ENCODE data around the gene SCO2. TPM values are rescaled to one million over a fixed set of nuclear protein-coding genes. Genes with fewer than 3 reads are reported as not detected.

SCO2 gene
- total and polyA plus RNA-seq, 2 donors = 0.79 to 3.3 TPM

DNA sequence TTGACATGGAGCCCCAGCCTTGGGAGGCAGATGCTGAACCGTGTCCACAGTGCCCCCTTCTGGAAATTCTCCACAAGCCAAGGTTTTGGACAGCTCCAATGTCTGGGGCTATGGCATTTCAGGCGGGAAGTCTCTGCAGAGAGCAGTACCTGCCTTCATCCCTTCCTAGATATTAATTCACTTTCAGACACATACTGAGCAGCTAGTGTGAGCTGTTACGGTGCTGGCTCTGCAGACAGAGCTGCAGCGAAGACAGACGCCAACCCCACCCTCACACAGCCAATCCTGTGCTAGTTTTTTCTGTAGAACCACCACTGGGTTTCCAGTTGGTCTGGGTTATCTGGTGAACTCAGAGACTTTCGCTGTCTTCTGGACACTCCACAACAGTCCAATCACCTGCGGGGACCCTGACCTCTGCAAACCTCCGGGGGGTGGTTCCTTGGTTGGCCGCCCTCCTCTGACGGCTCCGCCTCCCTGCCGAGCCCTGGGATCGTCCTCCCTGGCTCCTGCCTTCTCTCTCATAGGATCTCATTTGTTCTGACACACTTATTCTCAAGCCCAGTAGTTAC lies 27.0 kb downstream of the SCO2 start:
- no peak overlapping the region for H3K27ac ChIP-seq (ENCODE audit: low read depth)
- 12% methylated on average over 13 of the region's 13 CpGs for WGBS
- no peak for DNase-seq (ENCODE audit: extremely low spot score)
- no peak overlapping the region for H3K4me3 ChIP-seq (ENCODE audit: low read depth, low read length)
- peaks cover 2% of the 10 kb centered on the region for H3K36me3 ChIP-seq (ENCODE audit: insufficient read depth)
- H3K4me1 ChIP-seq (ENCODE audit: insufficient read depth) = peaks cover 1% of the 10 kb centered on the region

- H3K27ac ChIP-seq (ENCODE audit: low read depth) = no peak overlapping the region
- H3K36me3 ChIP-seq (ENCODE audit: insufficient read depth) = no peaks in the 10 kb centered on the region
- H3K4me1 ChIP-seq (ENCODE audit: insufficient read depth) = peaks cover 1% of the 10 kb centered on the region
- no peak for DNase-seq (ENCODE audit: extremely low spot score)
- 83% methylated on average over 6 of the region's 6 CpGs for WGBS
- no peak overlapping the region for H3K4me3 ChIP-seq (ENCODE audit: low read depth, low read length)
Observed at GRCh38 chr22:50497093-50497492, 28.3 kb downstream of the SCO2 start.

GRCh38 chr22:50490531-50491308 lies 34.7 kb downstream of the SCO2 start:
- H3K4me3 ChIP-seq (ENCODE audit: low read depth, low read length) = no peak overlapping the region
- H3K36me3 ChIP-seq (ENCODE audit: insufficient read depth) = no peaks in the 10 kb centered on the region
- H3K27ac ChIP-seq (ENCODE audit: low read depth) = no peak overlapping the region
- no peak for DNase-seq (ENCODE audit: extremely low spot score)
- H3K4me1 ChIP-seq (ENCODE audit: insufficient read depth) = no peaks in the 10 kb centered on the region
- 69% methylated on average over 27 of the region's 27 CpGs for WGBS

GRCh38 chr22:50489363-50490243 lies 35.8 kb downstream of the SCO2 start:
- Histone ChIP-seq H3K4me1 (ENCODE audit: insufficient read depth) (no peaks in the 10 kb centered on the region), H3K27ac (ENCODE audit: low read depth) (no peak overlapping the region), H3K4me3 (ENCODE audit: low read depth, low read length) (no peak overlapping the region), H3K36me3 (ENCODE audit: insufficient read depth) (no peaks in the 10 kb centered on the region)
- no peak for DNase-seq (ENCODE audit: extremely low spot score)
- WGBS = 76% methylated on average over 31 of the region's 31 CpGs

DNA sequence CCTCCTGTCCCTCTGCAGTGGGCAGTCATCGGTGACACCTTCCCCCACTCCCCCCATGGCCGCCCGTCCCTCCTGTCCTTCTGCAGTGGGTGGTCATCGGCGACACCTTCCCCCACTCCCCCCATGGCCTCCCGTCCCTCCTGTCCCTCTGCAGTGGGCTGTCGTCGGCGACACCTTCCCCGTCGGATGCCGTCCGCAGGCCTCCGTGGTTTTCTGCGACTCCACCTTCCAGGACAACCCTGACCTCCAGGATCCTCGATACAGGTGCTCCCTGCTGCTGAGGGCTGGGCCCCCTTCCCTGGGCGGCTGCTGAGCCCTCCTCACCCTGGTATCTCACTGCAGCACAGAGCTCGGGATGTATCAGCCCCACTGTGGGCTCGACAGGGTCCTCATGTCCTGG lies 36.5 kb downstream of the SCO2 start:
- Histone ChIP-seq H3K27ac (ENCODE audit: low read depth) (no peak overlapping the region), H3K4me1 (ENCODE audit: insufficient read depth) (no peaks in the 10 kb centered on the region), H3K36me3 (ENCODE audit: insufficient read depth) (no peaks in the 10 kb centered on the region), H3K4me3 (ENCODE audit: low read depth, low read length) (no peak overlapping the region)
- DNase-seq (ENCODE audit: extremely low spot score) = no peak
- 62% methylated on average over 19 of the region's 19 CpGs for WGBS

GRCh38 chr22:50488006-50488677 lies 37.3 kb downstream of the SCO2 start:
- Histone ChIP-seq H3K27ac (ENCODE audit: low read depth) (no peak overlapping the region), H3K4me1 (ENCODE audit: insufficient read depth) (no peaks in the 10 kb centered on the region), H3K4me3 (ENCODE audit: low read depth, low read length) (no peak overlapping the region), H3K36me3 (ENCODE audit: insufficient read depth) (no peaks in the 10 kb centered on the region)
- 76% methylated on average over 18 of the region's 18 CpGs for WGBS
- DNase-seq (ENCODE audit: extremely low spot score) = no peak

- no peak overlapping the region for H3K4me3 ChIP-seq (ENCODE audit: low read depth, low read length)
- H3K4me1 ChIP-seq (ENCODE audit: insufficient read depth) = no peaks in the 10 kb centered on the region
- no peaks in the 10 kb centered on the region for H3K36me3 ChIP-seq (ENCODE audit: insufficient read depth)
- no peak for DNase-seq (ENCODE audit: extremely low spot score)
- WGBS = 81% methylated on average over 23 of the region's 23 CpGs
- no peak overlapping the region for H3K27ac ChIP-seq (ENCODE audit: low read depth)
Observed at GRCh38 chr22:50487290-50488005, 38.0 kb downstream of the SCO2 start.

DNA sequence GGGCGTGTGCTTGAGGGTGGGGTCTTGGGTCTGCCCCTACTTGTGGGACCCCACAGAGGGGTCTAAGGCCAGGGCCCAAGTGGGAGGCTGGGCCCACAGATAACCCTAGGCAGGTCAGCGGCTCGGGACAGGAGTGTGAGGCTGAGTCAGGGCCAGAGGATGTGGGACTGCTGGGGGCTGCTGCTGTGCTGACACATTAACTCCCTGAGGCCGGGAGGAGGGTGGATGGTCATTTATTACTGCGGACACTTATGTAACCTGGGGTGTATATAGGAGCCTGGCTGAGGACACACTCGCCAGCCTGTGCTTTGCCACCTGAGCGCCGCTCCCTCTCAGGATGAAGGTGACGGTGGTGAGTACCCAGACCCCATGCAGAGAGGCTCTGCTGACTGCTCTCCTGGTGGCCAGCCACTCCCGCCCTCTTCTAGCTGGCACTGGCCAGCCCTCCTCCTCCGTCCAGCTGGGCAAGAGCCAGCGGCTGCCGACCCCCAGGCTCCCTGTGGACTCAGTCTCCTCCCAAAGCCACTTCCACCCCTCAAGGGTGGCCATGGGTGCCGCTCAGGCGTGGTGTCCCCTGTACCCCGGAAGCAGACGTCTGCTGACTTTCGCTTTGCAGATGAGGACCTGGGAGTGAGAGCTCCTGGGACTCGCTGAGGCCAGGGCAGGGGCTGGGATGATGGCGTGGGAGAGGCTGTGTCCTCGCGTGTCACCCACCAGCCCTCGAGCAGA lies 38.7 kb downstream of the SCO2 start, which contains the start of gene MIOX:
Gene MIOX (plus strand): TSS at position 299 of the 729 bp plus-strand sequence. CDS start 39 bp downstream, at position 338.
- no peaks in the 10 kb centered on the region for H3K36me3 ChIP-seq (ENCODE audit: insufficient read depth)
- H3K4me3 ChIP-seq (ENCODE audit: low read depth, low read length) = no peak within 1 kb of the TSS
- DNase-seq (ENCODE audit: extremely low spot score) = no peak
- WGBS = 66% methylated on average over 23 of the region's 23 CpGs
- no peaks in the 10 kb centered on the region for H3K4me1 ChIP-seq (ENCODE audit: insufficient read depth)
- H3K27ac ChIP-seq (ENCODE audit: low read depth) = no peak within 1 kb of the TSS

DNA sequence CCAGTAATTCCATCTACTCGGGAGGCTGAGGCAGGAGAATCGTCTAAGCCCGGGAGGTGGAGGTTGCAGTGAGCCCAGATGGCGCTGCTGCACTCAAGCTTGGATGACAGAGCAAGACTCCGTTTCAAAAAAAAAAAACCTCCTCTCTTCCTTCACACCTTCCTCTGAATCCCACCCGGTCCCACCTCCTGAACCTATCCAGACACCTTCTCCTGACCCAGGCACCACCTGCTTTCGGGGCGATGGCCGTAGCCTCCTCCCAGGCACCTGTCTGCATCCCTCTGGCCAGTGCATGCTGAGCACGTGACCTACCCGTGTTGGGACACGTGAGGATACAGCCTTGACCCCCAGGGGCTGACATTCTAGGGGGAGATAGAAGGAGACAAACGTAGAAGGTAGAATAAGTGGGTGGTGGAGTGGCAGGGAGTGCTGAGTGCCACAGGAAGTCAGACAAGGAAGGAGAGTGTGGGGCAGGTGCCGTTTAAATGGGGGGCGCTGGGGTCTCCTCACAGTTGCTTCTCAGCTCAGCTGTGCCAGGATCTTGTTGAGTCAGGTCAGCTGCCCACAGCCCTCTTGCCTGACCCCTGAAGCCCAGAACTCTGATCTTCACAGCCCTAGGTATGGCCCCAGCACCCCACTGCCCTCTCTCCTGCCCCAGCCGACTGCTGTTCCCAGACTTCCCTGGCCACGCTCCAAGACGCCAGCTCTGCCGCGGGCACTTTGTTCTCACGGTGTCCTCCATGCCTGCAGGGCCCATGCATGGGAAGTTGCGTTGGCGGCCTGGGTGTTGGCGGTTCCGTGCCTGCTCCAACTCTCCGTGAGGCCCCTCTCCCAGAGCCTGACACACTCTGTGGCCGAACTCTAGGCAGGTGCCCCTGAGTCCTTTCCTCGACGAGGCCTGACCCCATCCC lies 39.9 kb downstream of the SCO2 start:
- H3K4me3 ChIP-seq (ENCODE audit: low read depth, low read length) = no peak overlapping the region
- DNase-seq (ENCODE audit: extremely low spot score) = no peak
- WGBS = 66% methylated on average over 29 of the region's 29 CpGs
- no peaks in the 10 kb centered on the region for H3K36me3 ChIP-seq (ENCODE audit: insufficient read depth)
- H3K4me1 ChIP-seq (ENCODE audit: insufficient read depth) = no peaks in the 10 kb centered on the region
- H3K27ac ChIP-seq (ENCODE audit: low read depth) = no peak overlapping the region

DNA sequence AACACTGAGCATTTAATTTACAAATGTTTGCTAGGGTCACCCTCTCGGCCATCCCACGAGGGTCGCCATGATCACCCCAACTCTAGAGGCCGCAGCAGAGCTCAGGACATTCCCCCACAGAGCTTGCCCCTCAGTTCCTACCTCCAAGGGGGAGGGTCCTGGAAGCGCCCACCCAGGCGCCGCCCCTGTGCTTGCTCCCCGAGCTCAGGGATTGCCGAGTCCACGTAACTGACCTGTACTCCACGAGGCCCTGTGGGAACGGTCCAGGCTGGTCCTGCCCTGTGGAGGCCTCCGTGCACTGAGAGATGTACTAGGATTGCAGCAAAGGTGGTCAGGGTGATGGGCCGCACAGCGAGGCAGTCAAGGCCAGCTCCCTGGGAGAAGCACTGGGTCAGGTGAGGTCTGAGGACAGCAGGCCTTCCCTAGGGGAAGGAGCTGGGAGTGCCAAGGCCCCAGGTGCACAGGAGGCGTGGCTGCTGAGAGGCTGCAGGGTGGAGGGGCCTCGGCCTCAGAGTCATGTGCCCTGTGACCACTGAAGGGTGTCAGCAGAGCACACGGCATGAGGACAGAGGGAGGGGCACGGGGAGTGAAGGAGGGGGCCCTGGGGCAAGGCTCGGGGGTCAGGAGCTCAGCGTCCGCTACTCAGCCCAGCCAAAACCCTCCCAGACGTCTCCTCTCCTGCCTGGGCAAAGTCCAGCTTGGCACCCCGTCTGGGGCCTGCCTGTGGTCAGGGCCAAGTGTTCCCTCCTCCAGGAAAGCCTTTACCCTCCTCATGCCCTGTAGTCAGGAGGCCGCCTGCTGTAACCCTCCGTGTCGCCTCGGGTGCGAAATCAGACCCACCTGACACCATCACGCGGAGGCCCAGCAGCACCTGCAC lies 41.2 kb downstream of the SCO2 start:
- Histone ChIP-seq H3K36me3 (ENCODE audit: insufficient read depth) (no peaks in the 10 kb centered on the region), H3K4me3 (ENCODE audit: low read depth, low read length) (no peak overlapping the region), H3K4me1 (ENCODE audit: insufficient read depth) (no peaks in the 10 kb centered on the region), H3K27ac (ENCODE audit: low read depth) (no peak overlapping the region)
- 84% methylated on average over 31 of the region's 31 CpGs for WGBS
- DNase-seq (ENCODE audit: extremely low spot score) = no peak

- H3K4me3 ChIP-seq (ENCODE audit: low read depth, low read length) = no peak overlapping the region
- DNase-seq (ENCODE audit: extremely low spot score) = no peak
- no peak overlapping the region for H3K27ac ChIP-seq (ENCODE audit: low read depth)
- no peaks in the 10 kb centered on the region for H3K36me3 ChIP-seq (ENCODE audit: insufficient read depth)
- WGBS = 92% methylated on average over 8 of the region's 8 CpGs
- no peaks in the 10 kb centered on the region for H3K4me1 ChIP-seq (ENCODE audit: insufficient read depth)
Observed at GRCh38 chr22:50483556-50483955, 41.8 kb downstream of the SCO2 start.
